GM20431 (cell line): ENCODE measurements around the gene MYO3B.

Experiments used
- in situ Hi-C: fragments of 300-500 bp; cut with MseI, MboI; formaldehyde crosslinking; loops from one replicate; pipeline ENCODE4 v1.15.0; 2020; ENCODE audit warnings: low sequenced_read_pairs; ENCODE audit not compliant: unreplicated experiment

The MYO3B gene

DNA sequence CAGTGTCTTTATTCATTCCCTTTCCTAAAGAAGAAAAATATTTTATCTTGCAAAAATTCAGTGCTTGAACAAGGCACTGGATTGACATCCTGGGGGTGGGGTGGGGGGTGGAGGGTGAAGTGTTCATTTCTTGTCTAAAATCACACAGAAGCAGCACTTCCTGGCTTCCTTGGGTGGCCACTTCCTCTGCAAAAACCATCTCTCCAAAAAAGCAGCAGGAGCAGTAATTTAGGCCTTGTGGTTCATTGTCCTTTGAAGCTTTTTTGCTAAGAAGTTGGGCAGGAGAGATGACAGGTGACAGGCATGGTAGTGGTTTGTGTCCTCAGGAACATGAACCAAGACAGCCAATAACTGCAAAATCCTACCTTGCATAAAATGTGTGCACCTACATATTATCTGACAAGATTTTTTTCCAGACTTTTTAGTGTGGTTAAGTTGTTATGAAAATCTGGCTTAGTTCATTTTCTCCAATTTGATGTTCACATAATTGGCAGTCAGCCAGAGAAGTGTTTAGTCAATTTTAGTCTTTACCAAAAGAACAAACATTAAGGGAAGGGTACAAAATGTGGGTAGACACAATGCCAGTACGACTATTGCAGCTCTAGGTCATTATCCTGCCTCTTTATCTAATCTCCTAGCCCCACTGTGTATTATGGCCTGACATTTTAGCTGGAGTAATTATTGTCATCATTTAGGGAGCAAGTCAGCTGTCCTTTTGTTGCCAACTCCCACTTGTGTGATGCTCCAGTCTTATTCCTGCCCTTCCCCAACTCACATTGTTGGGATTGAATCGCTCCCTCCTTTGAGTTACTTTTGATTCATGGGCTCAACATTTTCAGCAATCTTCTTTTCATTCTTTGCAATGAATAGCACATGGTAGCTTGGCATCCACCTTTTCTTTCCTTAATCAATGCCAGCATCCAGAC, 177.2 kb downstream of the MYO3B start:
- in situ Hi-C loops, result no loop called here

GRCh38 chr2:170359466-170359865, 181.5 kb downstream of the MYO3B start:
- in situ Hi-C loops, result no loop called here

DNA sequence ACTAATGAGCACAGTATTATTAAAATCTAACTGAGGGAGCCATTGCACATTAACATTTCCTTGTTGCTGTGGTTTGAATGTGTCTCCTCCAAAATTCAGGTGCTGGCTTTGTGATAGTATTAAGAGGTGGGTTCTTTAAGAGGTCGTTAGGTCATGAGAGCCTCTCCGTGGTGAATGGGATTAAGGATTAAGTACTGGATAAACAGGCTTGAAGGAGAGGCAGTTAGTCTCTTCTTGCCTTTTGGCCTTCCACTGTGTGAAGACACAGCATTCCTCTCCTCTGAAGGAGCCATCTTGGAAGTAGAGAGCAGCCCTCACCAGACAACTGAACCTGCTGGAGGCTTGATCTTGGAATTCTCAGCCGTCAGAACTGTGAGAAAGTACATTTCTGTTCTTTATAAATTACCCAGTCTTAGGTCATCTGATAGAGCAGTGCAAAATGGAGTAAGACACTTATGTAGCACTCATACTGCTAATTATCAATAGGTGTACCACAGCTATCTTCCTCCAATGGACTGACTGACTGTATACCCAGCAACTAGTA, 182.7 kb downstream of the MYO3B start:
- in situ Hi-C loops, result no loop called here

DNA sequence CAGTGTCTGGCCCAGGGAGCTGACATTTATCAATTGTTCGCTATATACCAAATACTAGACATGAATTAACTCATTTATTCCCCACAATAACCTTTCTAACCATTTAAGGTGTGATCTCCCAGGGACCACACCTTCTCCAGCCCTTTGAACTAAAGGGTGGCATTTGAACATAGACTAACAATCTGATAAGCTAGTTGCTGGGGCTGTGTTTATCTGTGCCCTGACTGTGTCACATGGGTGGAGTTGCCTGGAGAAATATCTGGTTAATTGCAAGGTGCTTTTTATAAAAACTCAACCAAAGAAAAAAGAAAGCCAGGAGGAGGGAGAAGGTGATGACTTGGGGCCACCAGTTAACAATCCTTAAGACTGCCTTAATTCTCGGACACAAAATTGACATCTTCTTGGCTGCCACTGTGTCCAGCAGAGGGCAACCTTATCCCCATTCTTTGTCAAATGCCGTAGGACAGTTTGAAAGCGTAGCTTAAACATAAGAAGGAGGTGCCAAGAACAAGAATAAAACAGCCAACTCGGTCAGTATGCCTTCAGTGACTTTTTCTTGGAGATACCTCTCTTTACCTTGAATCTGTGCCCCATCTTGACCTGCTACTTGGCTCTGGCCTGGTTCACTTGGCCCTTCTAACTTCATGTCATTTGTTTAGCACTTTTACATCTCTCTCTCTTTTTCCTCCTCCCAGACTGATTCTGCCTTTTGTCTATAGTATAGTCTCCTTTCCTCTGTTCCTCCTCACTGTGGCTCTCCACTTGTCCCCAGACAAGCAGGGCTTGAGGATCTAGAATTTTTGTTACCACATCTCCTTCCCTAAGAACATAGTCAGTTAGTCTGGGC, 183.4 kb downstream of the MYO3B start:
- in situ Hi-C loops, result no loop called here

- in situ Hi-C loops, result no loop called here
These were observed 184.4 kb downstream of the MYO3B start for GRCh38 chr2:170362313-170362870.

GRCh38 chr2:170362871-170363631, 185.1 kb downstream of the MYO3B start:
- in situ Hi-C loops, result no loop called here

DNA sequence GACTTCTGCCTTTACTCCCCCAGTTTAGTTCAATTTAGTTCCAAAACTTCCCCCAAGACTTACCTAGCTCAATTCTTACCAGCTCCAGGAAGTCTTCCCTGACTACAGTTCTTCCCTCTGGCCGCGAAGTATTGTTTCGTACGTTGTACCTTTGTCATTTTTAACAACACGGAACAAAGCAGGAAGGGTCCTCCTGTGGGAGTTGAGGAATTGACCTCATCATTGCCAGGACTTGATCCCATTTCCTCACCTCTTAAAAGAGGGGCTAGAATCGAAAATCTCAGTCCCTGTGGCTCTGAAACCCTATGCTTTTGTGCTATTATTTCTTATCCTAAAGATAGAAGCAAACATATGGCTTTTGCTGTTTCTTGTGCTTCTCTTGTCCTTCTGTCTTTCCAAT, 187.1 kb downstream of the MYO3B start:
- in situ Hi-C loops, result no loop called here

GRCh38 chr2:170365686-170366085, 187.7 kb downstream of the MYO3B start:
- in situ Hi-C loops, result no loop called here

- in situ Hi-C loops, result no loop called here
These were observed 190.4 kb downstream of the MYO3B start for GRCh38 chr2:170368370-170368769.

DNA sequence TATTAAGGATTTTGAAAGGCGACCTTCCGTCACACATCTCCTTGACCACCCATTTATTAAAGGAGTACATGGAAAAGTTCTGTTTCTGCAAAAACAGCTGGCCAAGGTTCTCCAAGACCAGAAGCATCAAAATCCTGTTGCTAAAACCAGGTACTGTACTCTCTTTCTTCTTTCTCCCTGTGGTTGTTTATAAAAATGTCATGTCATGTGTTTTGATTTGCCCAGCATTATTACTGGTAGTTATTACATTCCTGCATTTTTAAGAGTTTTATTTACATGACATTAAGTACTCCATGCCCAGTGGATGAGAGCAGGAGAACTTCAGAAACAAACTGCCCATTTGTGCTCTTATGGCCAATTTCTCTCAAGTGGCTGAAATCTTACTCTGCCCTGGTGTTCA, 191.3 kb downstream of the MYO3B start:
- in situ Hi-C loops, result no loop called here

- in situ Hi-C loops, result loop anchor here (10.0 kb wide), 1 partner anchor 445 kb away; the partner anchor contains the start of gene GAD1
These were observed 191.9 kb downstream of the MYO3B start for GRCh38 chr2:170369894-170370293.

DNA sequence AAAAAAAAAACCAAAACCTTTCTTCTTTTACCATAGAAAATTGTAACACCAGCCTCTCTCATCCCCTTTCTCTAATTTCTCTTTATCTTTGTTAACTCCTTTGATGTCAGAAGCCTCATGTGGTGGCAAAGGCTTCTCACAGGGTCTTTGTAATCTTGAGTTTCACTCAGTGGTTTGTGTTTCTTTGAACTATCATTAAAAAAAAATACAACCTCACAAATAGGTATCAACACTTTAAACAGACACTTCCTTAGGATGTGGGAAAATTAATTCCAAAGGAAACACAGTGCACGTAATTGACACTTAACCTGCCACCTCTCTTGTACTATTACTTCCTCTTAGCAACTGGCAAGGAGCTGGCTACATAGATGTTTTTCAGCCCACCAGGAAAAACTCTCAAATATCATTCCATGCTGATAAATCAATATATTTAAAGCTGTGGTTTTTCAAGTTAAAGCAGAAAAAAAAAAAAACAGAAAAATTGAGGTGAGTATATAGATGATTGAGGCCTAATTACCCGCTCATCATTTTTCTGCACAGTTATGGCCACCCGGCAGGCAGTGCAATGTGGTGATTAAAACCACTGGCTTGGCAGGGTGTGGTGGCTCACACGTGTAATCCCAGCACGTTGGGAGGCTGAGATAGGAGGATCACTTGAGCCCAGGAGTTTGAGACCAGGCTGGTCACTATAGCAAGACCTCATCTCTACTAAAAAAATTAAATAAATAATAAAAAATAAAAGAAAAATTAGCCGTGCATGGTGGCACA, 193.5 kb downstream of the MYO3B start:
- in situ Hi-C loops, result loop anchor here (10.0 kb wide), 1 partner anchor 443 kb away; the partner anchor contains the start of gene GAD1

DNA sequence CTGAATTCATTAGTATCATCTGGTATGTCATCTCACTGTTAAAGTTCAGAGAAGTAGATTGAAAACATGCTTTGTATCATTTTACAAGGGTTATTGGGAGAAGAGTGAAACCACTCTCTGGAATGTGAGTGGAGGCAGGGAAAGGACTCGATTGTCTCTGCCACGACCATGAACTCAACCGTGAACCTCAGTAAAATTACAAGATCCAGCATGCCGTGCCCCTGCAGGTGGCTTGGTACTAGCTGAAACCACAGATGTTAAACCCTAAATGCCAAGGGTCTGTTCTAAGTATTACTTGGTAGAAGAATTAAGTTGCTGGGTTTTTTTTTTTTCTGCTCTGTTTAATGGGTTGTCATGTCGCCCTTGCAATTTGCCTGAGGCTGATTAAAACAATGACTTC, 197.2 kb downstream of the MYO3B start:
- in situ Hi-C loops, result loop anchor here (10.0 kb wide), 1 partner anchor 440 kb away; the partner anchor contains the start of gene GAD1

DNA sequence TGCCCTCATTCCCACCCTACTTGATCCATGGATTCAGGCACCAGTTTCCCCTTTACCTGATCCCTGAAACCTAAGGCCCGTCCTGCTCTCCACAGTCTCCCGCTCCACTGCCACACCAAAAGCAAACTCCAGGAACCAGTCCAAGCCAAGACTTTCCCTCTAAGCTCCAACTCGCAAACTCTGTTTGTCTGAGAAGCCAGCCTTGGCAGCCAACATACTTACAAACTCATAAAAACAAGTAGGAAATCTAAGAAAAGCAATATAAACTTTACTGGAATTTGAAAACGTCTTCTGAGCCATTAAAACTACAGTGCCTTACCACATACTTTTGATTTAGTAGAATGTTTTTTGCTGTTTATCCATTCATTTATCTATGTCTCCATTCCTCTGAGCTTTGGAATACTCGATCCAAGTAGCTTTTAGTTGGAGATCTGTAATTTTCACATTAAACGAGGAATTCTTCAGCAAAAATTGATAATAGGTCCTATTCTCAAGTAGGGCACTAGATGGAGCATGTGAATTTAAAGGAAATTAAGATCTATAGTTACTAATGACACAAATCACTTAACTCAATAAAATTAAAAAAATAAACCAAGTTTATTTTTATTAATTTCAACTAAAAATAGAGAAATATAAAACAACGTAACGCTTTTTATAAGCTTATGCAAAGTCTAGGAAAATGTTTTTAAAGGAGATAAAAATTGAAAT, 199.7 kb downstream of the MYO3B start:
- in situ Hi-C loops, result loop anchor here (10.0 kb wide), 1 partner anchor 437 kb away; the partner anchor contains the start of gene GAD1

- in situ Hi-C loops, result no loop called here
These were observed 202.3 kb downstream of the MYO3B start for GRCh38 chr2:170380267-170380666.

DNA sequence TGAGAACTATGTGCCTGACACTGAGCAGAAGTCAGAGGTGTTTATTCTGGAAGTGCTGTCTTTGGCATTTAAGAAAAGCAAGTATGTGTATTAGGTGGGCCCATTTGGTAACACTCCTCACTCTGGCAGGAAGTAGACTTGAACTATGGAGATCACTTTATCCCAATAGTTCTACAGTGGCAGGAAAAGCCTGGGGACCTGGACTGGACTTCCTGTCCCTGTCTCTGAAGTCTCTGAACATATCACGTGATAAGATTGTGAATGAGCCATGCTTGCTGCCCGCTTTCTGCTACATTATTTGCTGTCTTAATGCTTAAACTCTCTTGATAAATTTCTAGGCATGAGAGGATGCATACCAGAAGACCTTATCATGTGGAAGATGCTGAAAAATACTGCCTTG, 203.7 kb downstream of the MYO3B start:
- in situ Hi-C loops, result no loop called here

GRCh38 chr2:170386554-170386953, 208.6 kb downstream of the MYO3B start:
- in situ Hi-C loops, result no loop called here

- in situ Hi-C loops, result no loop called here
These were observed 213.1 kb downstream of the MYO3B start for GRCh38 chr2:170391018-170391417.
